Measurements from ENCODE around the gene NEDD4L.
A peak's percentile ranks its signal among the peaks of the same experiment; 100 is the strongest.
"Not testable (repeated sequence)": the region's sequence is repeated elsewhere in the genome, so short reads cannot be mapped to it uniquely, and the experiment has no call there.

NEDD4L gene

GRCh38 chr18:58266291-58266690, 222.3 kb downstream of the NEDD4L start:
- DNase-seq (ENCODE audit: low spot score) = no peak

GRCh38 chr18:58267493-58267892, 223.5 kb downstream of the NEDD4L start:
- no peak for DNase-seq (ENCODE audit: low spot score)

GRCh38 chr18:58268849-58269248, 224.8 kb downstream of the NEDD4L start:
- peak; percentile 68 for DNase-seq (ENCODE audit: low spot score)

- DNase-seq (ENCODE audit: low spot score) = no peak
Observed at GRCh38 chr18:58269931-58270330, 225.9 kb downstream of the NEDD4L start.

GRCh38 chr18:58270396-58270795, 226.4 kb downstream of the NEDD4L start:
- DNase-seq (ENCODE audit: low spot score) = no peak

GRCh38 chr18:58271770-58272169, 227.7 kb downstream of the NEDD4L start:
- DNase-seq (ENCODE audit: low spot score) = no peak

GRCh38 chr18:58272209-58272608, 228.2 kb downstream of the NEDD4L start:
- no peak for DNase-seq (ENCODE audit: low spot score)

- no peak for DNase-seq (ENCODE audit: low spot score)
Observed at GRCh38 chr18:58272779-58273435, 228.9 kb downstream of the NEDD4L start.

GRCh38 chr18:58275176-58275575, 231.2 kb downstream of the NEDD4L start:
- DNase-seq (ENCODE audit: low spot score) = no peak

- DNase-seq (ENCODE audit: low spot score) = no peak
Observed at GRCh38 chr18:58276789-58277739, 233.0 kb downstream of the NEDD4L start.

GRCh38 chr18:58279504-58280175, 235.6 kb downstream of the NEDD4L start:
- DNase-seq (ENCODE audit: low spot score) = no peak

GRCh38 chr18:58280191-58280590, 236.2 kb downstream of the NEDD4L start:
- no peak for DNase-seq (ENCODE audit: low spot score)

- not testable (repeated sequence) for DNase-seq (ENCODE audit: low spot score)
Observed at GRCh38 chr18:58282872-58283271, 238.8 kb downstream of the NEDD4L start.

GRCh38 chr18:58284699-58285448, 240.8 kb downstream of the NEDD4L start:
- DNase-seq (ENCODE audit: low spot score) = no peak

GRCh38 chr18:58285449-58286130, 241.6 kb downstream of the NEDD4L start:
- DNase-seq (ENCODE audit: low spot score) = no peak

GRCh38 chr18:58286632-58287352, 242.8 kb downstream of the NEDD4L start:
- DNase-seq (ENCODE audit: low spot score) = no peak

GRCh38 chr18:58287353-58288274, 243.6 kb downstream of the NEDD4L start:
- DNase-seq (ENCODE audit: low spot score) = no peak

GRCh38 chr18:58288921-58289797, 245.1 kb downstream of the NEDD4L start:
- no peak for DNase-seq (ENCODE audit: low spot score)
